KMS-11 (cell line): ENCODE measurements around the gene MAP2K2.

ENCODE experiments used
- H2AFZ ChIP-seq: fragments of 200-600 bp; sonication (generic); 2 replicates; pipeline ENCODE4 v1.6.1; 2016; ENCODE audit warnings: antibody characterized with exemption, mixed run types, low read depth
- H3K27ac ChIP-seq: fragments of 200-600 bp; sonication (generic); 2 replicates; pipeline ENCODE4 v1.6.1; 2016; ENCODE audit warnings: mild to moderate bottlenecking, mixed run types
- H3K27me3 ChIP-seq: fragments of 200-600 bp; sonication (generic); 2 replicates; pipeline ENCODE4 v1.6.1; 2017; ENCODE audit warnings: mild to moderate bottlenecking, low read depth, mixed run types, moderate library complexity; ENCODE audit not compliant: insufficient read depth
- H3K36me3 ChIP-seq: fragments of 200-600 bp; sonication (generic); 2 replicates; pipeline ENCODE4 v1.6.1; 2017; ENCODE audit warnings: mild to moderate bottlenecking, mixed run types; ENCODE audit not compliant: insufficient read depth
- H3K4me1 ChIP-seq: fragments of 200-600 bp; sonication (generic); 2 replicates; pipeline ENCODE4 v1.6.1; 2016; ENCODE audit warnings: mild to moderate bottlenecking, low read depth, mixed run types; ENCODE audit not compliant: poor library complexity, severe bottlenecking
- H3K4me2 ChIP-seq: fragments of 200-600 bp; sonication (generic); 2 replicates; pipeline ENCODE4 v1.7.0; 2016; ENCODE audit warnings: mild to moderate bottlenecking, mixed run types
- H3K4me3 ChIP-seq: fragments of 200-600 bp; sonication (generic); IDR thresholded peaks from 2 replicates; pipeline ENCODE4 v1.6.1; 2017; ENCODE audit warnings: low read depth, low read length, mixed read lengths; ENCODE audit not compliant: insufficient read depth
- H3K79me2 ChIP-seq: fragments of 200-600 bp; sonication (generic); 2 replicates; pipeline ENCODE4 v1.6.1; 2016; ENCODE audit warnings: low read depth, mixed run types; ENCODE audit not compliant: insufficient read depth
- H3K9ac ChIP-seq: fragments of 200-600 bp; sonication (generic); 2 replicates; pipeline ENCODE4 v1.6.1; 2016; ENCODE audit warnings: mild to moderate bottlenecking, mixed run types
- H4K20me1 ChIP-seq: fragments of 200-600 bp; sonication (generic); 2 replicates; pipeline ENCODE4 v1.6.1; 2016; ENCODE audit warnings: mild to moderate bottlenecking, mixed run types; ENCODE audit not compliant: insufficient read depth
- TF ChIP-seq, protein P1 (sequence below): fragments of 200-600 bp; sonication (generic); conservative IDR thresholded peaks from 2 replicates; pipeline ENCODE4 v1.6.1; 2017; ENCODE audit warnings: low read depth, mild to moderate bottlenecking, antibody characterized with exemption, low read length, moderate library complexity, mixed read lengths

MAP2K2 gene

GRCh38 chr19:4113398-4114088 is 10.4 kb downstream of the MAP2K2 start:
- Histone ChIP-seq H4K20me1 (no peaks in the 10 kb centered on the region), H2AFZ (no peak overlapping the region), H3K4me2 (no peak overlapping the region), H3K36me3 (no peaks in the 10 kb centered on the region), H3K4me3 (no peak overlapping the region), H3K9ac (no peak overlapping the region), H3K27ac (no peak overlapping the region), H3K27me3 (no peaks in the 10 kb centered on the region), H3K79me2 (no peaks in the 10 kb centered on the region), H3K4me1 (no peaks in the 10 kb centered on the region)
- TF ChIP-seq, protein P1, sequence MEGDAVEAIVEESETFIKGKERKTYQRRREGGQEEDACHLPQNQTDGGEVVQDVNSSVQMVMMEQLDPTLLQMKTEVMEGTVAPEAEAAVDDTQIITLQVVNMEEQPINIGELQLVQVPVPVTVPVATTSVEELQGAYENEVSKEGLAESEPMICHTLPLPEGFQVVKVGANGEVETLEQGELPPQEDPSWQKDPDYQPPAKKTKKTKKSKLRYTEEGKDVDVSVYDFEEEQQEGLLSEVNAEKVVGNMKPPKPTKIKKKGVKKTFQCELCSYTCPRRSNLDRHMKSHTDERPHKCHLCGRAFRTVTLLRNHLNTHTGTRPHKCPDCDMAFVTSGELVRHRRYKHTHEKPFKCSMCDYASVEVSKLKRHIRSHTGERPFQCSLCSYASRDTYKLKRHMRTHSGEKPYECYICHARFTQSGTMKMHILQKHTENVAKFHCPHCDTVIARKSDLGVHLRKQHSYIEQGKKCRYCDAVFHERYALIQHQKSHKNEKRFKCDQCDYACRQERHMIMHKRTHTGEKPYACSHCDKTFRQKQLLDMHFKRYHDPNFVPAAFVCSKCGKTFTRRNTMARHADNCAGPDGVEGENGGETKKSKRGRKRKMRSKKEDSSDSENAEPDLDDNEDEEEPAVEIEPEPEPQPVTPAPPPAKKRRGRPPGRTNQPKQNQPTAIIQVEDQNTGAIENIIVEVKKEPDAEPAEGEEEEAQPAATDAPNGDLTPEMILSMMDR: no peak

- TF ChIP-seq, protein P1: no peak
- Histone ChIP-seq H3K27me3 (no peaks in the 10 kb centered on the region), H3K4me1 (no peaks in the 10 kb centered on the region), H3K27ac (no peak overlapping the region), H4K20me1 (no peaks in the 10 kb centered on the region), H3K4me2 (no peak overlapping the region), H3K4me3 (no peak overlapping the region), H3K9ac (no peak overlapping the region), H3K36me3 (no peaks in the 10 kb centered on the region), H2AFZ (no peak overlapping the region), H3K79me2 (no peaks in the 10 kb centered on the region)
Measured at GRCh38 chr19:4112367-4112766, 11.6 kb downstream of the MAP2K2 start.

- Histone ChIP-seq H3K9ac (no peak overlapping the region), H2AFZ (no peak overlapping the region), H3K4me1 (peaks cover 6% of the 10 kb centered on the region), H4K20me1 (no peaks in the 10 kb centered on the region), H3K4me3 (no peak overlapping the region), H3K4me2 (no peak overlapping the region), H3K36me3 (no peaks in the 10 kb centered on the region), H3K79me2 (no peaks in the 10 kb centered on the region), H3K27ac (no peak overlapping the region), H3K27me3 (no peaks in the 10 kb centered on the region)
- TF ChIP-seq, protein P1: no peak
Measured at GRCh38 chr19:4109626-4109945, 14.3 kb downstream of the MAP2K2 start.

- Histone ChIP-seq H3K4me2 (no peak overlapping the region), H3K9ac (no peak overlapping the region), H3K36me3 (no peaks in the 10 kb centered on the region), H3K27ac (no peak overlapping the region), H3K4me1 (peaks cover 6% of the 10 kb centered on the region), H3K27me3 (no peaks in the 10 kb centered on the region), H4K20me1 (no peaks in the 10 kb centered on the region), H3K79me2 (no peaks in the 10 kb centered on the region), H2AFZ (no peak overlapping the region), H3K4me3 (no peak overlapping the region)
- TF ChIP-seq, protein P1: no peak
Measured at GRCh38 chr19:4108767-4109625, 14.9 kb downstream of the MAP2K2 start.
